Neural progenitor cell (in vitro differentiated cells): ENCODE data around the gene BICRAL. TPM values are rescaled to one million over a fixed set of nuclear protein-coding genes. Genes with fewer than 3 reads are reported as not detected.

Source experiments
- DNase-seq: peaks from one replicate; pipeline ENCODE4 v3.0.0-alpha.2; 2016; ENCODE audit warnings: low spot score
- H2AFZ ChIP-seq: fragments of 200-600 bp; sonication (generic); replicated peaks from 2 replicates; pipeline ENCODE4 v1.6.1; 2016; ENCODE audit warnings: antibody characterized with exemption
- H3F3A ChIP-seq: fragments of 200-600 bp; sonication (generic); 2 replicates; pipeline ENCODE4 v1.6.1; 2016; ENCODE audit warnings: antibody characterized with exemption, low read depth
- H3K27ac ChIP-seq: fragments of 200-600 bp; sonication (generic); 2 replicates; pipeline ENCODE4 v1.5.1; 2016; ENCODE audit warnings: mild to moderate bottlenecking
- H3K27me3 ChIP-seq: fragments of 200-600 bp; sonication (generic); 2 replicates; pipeline ENCODE4 v1.6.1; 2016; ENCODE audit warnings: mild to moderate bottlenecking, moderate library complexity
- H3K36me3 ChIP-seq: fragments of 200-600 bp; sonication (generic); 2 replicates; pipeline ENCODE4 v1.5.1; 2016
- H3K4me1 ChIP-seq: fragments of 200-600 bp; sonication (generic); 2 replicates; pipeline ENCODE4 v1.6.1; 2016; ENCODE audit warnings: mixed run types
- H3K4me2 ChIP-seq: fragments of 200-600 bp; sonication (generic); 2 replicates; pipeline ENCODE4 v1.6.1; 2016
- H3K4me3 ChIP-seq: fragments of 200-600 bp; sonication (generic); 2 replicates; pipeline ENCODE4 v1.5.1; 2016
- H3K79me2 ChIP-seq: fragments of 200-600 bp; sonication (generic); 2 replicates; pipeline ENCODE4 v1.6.1; 2016; ENCODE audit warnings: low read depth
- H3K9ac ChIP-seq: fragments of 200-600 bp; sonication (generic); 2 replicates; pipeline ENCODE4 v1.6.1; 2016
- H3K9me3 ChIP-seq: fragments of 200-600 bp; sonication (generic); 2 replicates; pipeline ENCODE4 v1.5.1; 2016; ENCODE audit warnings: low read depth
- H4K20me1 ChIP-seq: fragments of 200-600 bp; sonication (generic); 2 replicates; pipeline ENCODE4 v1.6.1; 2016; ENCODE audit warnings: low read depth
- H3K27ac Mint-ChIP-seq: 3 replicates; pipeline ENCODE4 v1.8.0; 2021; ENCODE audit warnings: mixed read lengths
- H3K27me3 Mint-ChIP-seq: 2 replicates; pipeline ENCODE4 v1.8.0; 2022; ENCODE audit warnings: low read depth, mild to moderate bottlenecking, inconsistent platforms, moderate library complexity, mixed read lengths; ENCODE audit not compliant: insufficient read depth
- H3K36me3 Mint-ChIP-seq: 3 replicates; pipeline ENCODE4 v1.8.0; 2021; ENCODE audit warnings: mixed read lengths
- H3K4me1 Mint-ChIP-seq: 3 replicates; pipeline ENCODE4 v1.8.0; 2021; ENCODE audit warnings: mixed read lengths
- H3K4me3 Mint-ChIP-seq: 3 replicates; pipeline ENCODE4 v1.8.0; 2021; ENCODE audit warnings: mild to moderate bottlenecking, moderate library complexity, mixed read lengths
- H3K9me3 Mint-ChIP-seq: 3 replicates; pipeline ENCODE4 v1.8.0; 2020; ENCODE audit warnings: mixed read lengths
- EZH2 ChIP-seq: fragments of 200-600 bp; sonication (generic); IDR thresholded peaks from 2 replicates; pipeline ENCODE4 v1.6.1; 2017; ENCODE audit warnings: antibody characterized with exemption, mild to moderate bottlenecking, moderate library complexity
- EZH2phosphoT487 ChIP-seq: fragments of 200-600 bp; sonication (generic); IDR thresholded peaks from 2 replicates; pipeline ENCODE4 v1.6.1; 2017; ENCODE audit warnings: antibody characterized with exemption
- total RNA-seq: library from RNA; depleted of rRNA; stranded (reverse); fragments of >200 nt; gene quantifications from 2 replicates; pipeline ENCODE4 v1.2.3, GENCODE V29; 2015; ENCODE audit warnings: low replicate concordance
- TF ChIP-seq, protein P1 (sequence below): fragments of 200-600 bp; sonication (generic); IDR thresholded peaks from 2 replicates; pipeline ENCODE4 v1.5.1; 2017; ENCODE audit warnings: antibody characterized with exemption, mild to moderate bottlenecking

BICRAL gene
- total RNA-seq, 1 donor from 2014 or later = 8.6 TPM

DNA sequence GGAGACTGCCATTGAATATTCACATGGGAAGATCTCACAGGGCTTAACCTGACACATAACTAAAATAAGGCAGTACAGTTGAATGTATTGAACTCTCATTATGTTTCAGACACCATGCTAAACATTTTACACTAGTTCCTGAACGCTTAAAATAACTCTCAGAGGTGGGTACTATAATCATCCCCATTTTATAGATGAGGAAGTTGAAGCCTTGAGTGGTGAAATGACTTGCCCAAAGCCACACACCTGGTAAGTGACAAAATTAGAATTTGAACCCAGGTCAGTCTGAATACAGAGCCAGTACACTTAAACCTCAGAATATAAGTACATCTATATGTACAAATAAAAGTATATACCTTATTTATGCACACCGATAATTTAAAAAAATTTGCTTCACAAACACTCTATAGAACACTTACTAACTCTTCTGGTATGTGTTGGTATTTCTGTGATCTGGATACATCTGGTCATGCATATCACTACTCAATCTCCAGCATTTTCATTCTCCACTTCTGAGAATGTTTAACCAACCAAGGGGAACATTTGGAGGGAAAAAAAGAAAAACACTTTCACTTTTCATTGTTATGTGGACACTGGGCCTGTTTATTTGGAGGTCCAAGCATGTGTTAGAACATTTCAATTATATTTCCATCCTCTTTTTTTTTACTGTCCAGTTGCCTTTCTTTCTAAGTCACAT lies 4.6 kb upstream of the BICRAL start:
- peaks cover 9% of the 10 kb centered on the region for H3K79me2 ChIP-seq
- Mint-ChIP-seq H3K36me3 (no peaks in the 10 kb centered on the region), H3K27me3 (peaks cover 2% of the 10 kb centered on the region), H3K9me3 (no peaks in the 10 kb centered on the region), H3K4me1 (peaks cover 17% of the 10 kb centered on the region), H3K27ac (no peak overlapping the region), H3K4me3 (no peak overlapping the region)
- no peak overlapping the region for H3K27ac ChIP-seq
- no peak overlapping the region for H3K4me3 ChIP-seq
- no peak overlapping the region for H2AFZ ChIP-seq
- TF ChIP-seq, protein P1, sequence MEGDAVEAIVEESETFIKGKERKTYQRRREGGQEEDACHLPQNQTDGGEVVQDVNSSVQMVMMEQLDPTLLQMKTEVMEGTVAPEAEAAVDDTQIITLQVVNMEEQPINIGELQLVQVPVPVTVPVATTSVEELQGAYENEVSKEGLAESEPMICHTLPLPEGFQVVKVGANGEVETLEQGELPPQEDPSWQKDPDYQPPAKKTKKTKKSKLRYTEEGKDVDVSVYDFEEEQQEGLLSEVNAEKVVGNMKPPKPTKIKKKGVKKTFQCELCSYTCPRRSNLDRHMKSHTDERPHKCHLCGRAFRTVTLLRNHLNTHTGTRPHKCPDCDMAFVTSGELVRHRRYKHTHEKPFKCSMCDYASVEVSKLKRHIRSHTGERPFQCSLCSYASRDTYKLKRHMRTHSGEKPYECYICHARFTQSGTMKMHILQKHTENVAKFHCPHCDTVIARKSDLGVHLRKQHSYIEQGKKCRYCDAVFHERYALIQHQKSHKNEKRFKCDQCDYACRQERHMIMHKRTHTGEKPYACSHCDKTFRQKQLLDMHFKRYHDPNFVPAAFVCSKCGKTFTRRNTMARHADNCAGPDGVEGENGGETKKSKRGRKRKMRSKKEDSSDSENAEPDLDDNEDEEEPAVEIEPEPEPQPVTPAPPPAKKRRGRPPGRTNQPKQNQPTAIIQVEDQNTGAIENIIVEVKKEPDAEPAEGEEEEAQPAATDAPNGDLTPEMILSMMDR = no peak
- TF ChIP-seq EZH2 (no peak), EZH2phosphoT487 (no peak)
- no peaks in the 10 kb centered on the region for H3K9me3 ChIP-seq
- no peak overlapping the region for H3K9ac ChIP-seq
- no peak for DNase-seq
- peaks cover 10% of the 10 kb centered on the region for H3F3A ChIP-seq
- no peaks in the 10 kb centered on the region for H3K4me1 ChIP-seq
- H3K4me2 ChIP-seq = no peak overlapping the region
- no peaks in the 10 kb centered on the region for H3K27me3 ChIP-seq
- no peaks in the 10 kb centered on the region for H3K36me3 ChIP-seq
- H4K20me1 ChIP-seq = no peaks in the 10 kb centered on the region

DNA sequence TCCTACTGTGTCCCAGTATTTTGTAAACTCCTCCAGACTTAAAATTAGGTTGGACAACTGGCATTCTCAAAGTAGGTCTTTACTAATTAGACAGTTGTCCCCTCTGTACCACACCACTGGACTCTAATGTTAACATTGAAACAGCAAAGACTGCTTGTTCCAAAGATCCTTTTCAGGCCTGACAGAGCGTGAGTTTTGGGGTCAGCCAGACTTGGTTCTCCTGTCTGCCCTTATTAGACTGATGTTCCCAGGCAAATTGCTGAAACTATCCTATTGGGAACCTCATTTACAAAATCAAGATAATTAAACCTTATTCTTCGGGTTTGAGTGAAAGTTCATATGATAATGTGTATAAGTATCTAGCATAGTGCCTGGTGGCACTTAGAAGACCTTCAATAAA lies 3.7 kb upstream of the BICRAL start:
- Histone ChIP-seq H3K36me3 (no peaks in the 10 kb centered on the region), H3K79me2 (peaks cover 18% of the 10 kb centered on the region), H3K4me3 (no peak overlapping the region), H2AFZ (no peak overlapping the region), H3K9me3 (no peaks in the 10 kb centered on the region), H3K27ac (no peak overlapping the region), H3K4me1 (no peaks in the 10 kb centered on the region), H3K27me3 (no peaks in the 10 kb centered on the region), H3F3A (peaks cover 15% of the 10 kb centered on the region), H3K9ac (no peak overlapping the region), H3K4me2 (no peak overlapping the region), H4K20me1 (no peaks in the 10 kb centered on the region)
- Mint-ChIP-seq H3K4me1 (peaks cover 17% of the 10 kb centered on the region), H3K27me3 (peaks cover 2% of the 10 kb centered on the region), H3K36me3 (no peaks in the 10 kb centered on the region), H3K9me3 (no peaks in the 10 kb centered on the region), H3K27ac (no peak overlapping the region), H3K4me3 (no peak overlapping the region)
- DNase-seq = no peak
- TF ChIP-seq, protein P1 = no peak
- no peak for TF ChIP-seq EZH2

DNA sequence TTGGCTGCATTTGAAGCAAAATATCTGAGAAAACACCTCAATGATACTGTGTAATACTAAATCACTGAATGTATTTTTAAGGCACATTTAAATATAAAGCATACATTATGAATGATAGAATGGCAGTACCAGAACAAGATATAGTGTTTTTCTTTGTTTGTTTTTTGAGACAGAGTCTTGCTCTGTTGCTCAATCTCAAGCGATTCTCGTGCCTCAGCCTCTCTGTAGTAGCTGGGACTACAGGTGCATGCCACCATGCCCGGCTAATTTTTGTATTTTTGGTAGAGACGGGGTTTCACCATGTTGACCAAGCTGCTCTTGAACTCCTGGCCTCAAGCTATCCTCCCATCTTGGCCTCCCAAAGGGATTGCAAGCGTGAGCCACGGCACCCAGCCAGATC lies 2.3 kb upstream of the BICRAL start:
- Mint-ChIP-seq H3K27ac (no peak overlapping the region), H3K4me3 (no peak overlapping the region)

More for the DNA sequence above, 2.3 kb upstream of the BICRAL start:
- no peak overlapping the region for H2AFZ ChIP-seq
- no peak overlapping the region for H3K27ac ChIP-seq
- no peak for DNase-seq
- TF ChIP-seq EZH2 (no peak), EZH2phosphoT487 (no peak)
- TF ChIP-seq, protein P1 = no peak
- no peak overlapping the region for H3K9ac ChIP-seq
- H3K4me3 ChIP-seq = no peak overlapping the region
- H3K4me1 Mint-ChIP-seq = peaks cover 20% of the 10 kb centered on the region
- H3K9me3 Mint-ChIP-seq = no peaks in the 10 kb centered on the region
- peaks cover 7% of the 10 kb centered on the region for H3K36me3 Mint-ChIP-seq
- H3K79me2 ChIP-seq = peaks cover 32% of the 10 kb centered on the region
- no peaks in the 10 kb centered on the region for H3K27me3 ChIP-seq
- no peaks in the 10 kb centered on the region for H3K9me3 ChIP-seq
- H4K20me1 ChIP-seq = no peaks in the 10 kb centered on the region
- H3K4me2 ChIP-seq = no peak overlapping the region
- no peaks in the 10 kb centered on the region for H3K36me3 ChIP-seq
- peaks cover 2% of the 10 kb centered on the region for H3K4me1 ChIP-seq
- H3F3A ChIP-seq = peaks cover 19% of the 10 kb centered on the region
- peaks cover 2% of the 10 kb centered on the region for H3K27me3 Mint-ChIP-seq
